HG03457 (cell line): ENCODE data around the gene CAPN1.

Experiments used
- ATAC-seq: cut with Tn5 transposase; IDR thresholded peaks from one replicate; pipeline ENCODE4 v1.9.1; 2021; ENCODE audit warnings: moderate number of reproducible peaks; ENCODE audit not compliant: unreplicated experiment

CAPN1 gene

GRCh38 chr11:65188486-65188885 is 6.8 kb downstream of the CAPN1 start:
- no peak for ATAC-seq

- ATAC-seq: no peak
Measured at GRCh38 chr11:65189191-65189590, 7.5 kb downstream of the CAPN1 start.

GRCh38 chr11:65194564-65194963 is 12.8 kb downstream of the CAPN1 start:
- ATAC-seq: no peak

- ATAC-seq: no peak
Measured at GRCh38 chr11:65204143-65204542, 22.4 kb downstream of the CAPN1 start.

GRCh38 chr11:65204646-65205601 is 23.2 kb downstream of the CAPN1 start:
- no peak for ATAC-seq

- no peak for ATAC-seq
Measured at GRCh38 chr11:65205602-65205967, 23.9 kb downstream of the CAPN1 start.

GRCh38 chr11:65206441-65206841 is 24.7 kb downstream of the CAPN1 start:
- no peak for ATAC-seq

GRCh38 chr11:65206901-65207300 is 25.2 kb downstream of the CAPN1 start:
- ATAC-seq: no peak

- ATAC-seq: no peak
Measured at GRCh38 chr11:65207918-65208784, 26.4 kb downstream of the CAPN1 start.

- ATAC-seq: no peak
Measured at GRCh38 chr11:65208785-65209710, 27.3 kb downstream of the CAPN1 start.

GRCh38 chr11:65209711-65210360 is 28.1 kb downstream of the CAPN1 start:
- no peak for ATAC-seq

GRCh38 chr11:65210361-65210731 is 28.6 kb downstream of the CAPN1 start:
- ATAC-seq: no peak

GRCh38 chr11:65210748-65211147 is 29.0 kb downstream of the CAPN1 start:
- no peak for ATAC-seq

- no peak for ATAC-seq
Measured at GRCh38 chr11:65211293-65212105, 29.8 kb downstream of the CAPN1 start.

- ATAC-seq: no peak
Measured at GRCh38 chr11:65212226-65212801, 30.6 kb downstream of the CAPN1 start.

- no peak for ATAC-seq
Measured at GRCh38 chr11:65213322-65214211, 31.8 kb downstream of the CAPN1 start.

GRCh38 chr11:65214212-65214845 is 32.6 kb downstream of the CAPN1 start:
- ATAC-seq: no peak
